Stimulated activated CD8-positive, alpha-beta memory T cell treated with anti-CD3 and anti-CD28 coated beads, Interleukin-15, amount 100 ng/mL, for 24 hours (primary cell): ENCODE results near the gene ZNF358.

Source experiments
- DNase-seq: peaks from one replicate; pipeline ENCODE4 v3.0.0-alpha.2; 2020; ENCODE audit warnings: low read depth

The ZNF358 gene

DNA sequence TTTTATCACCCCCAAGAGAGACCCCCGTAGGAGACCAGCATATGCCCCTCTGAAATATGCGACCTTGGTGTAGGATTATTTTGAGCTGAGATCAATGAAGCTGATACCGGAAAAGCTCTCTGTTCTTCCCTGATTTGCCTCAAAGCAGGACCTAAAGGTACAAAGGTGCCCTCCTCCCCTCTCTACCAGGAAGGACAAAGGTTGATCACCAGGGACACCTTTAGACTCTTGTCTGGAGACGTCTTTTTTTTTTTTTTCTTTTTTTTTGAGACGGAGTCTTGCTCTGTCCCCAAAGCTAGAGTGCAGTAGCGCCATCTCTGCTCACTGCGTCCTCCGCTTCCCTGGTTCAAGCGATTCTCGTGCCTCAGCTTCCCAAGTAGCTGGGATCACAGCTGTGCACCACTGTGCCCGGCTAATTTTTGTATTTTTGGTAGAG lies 26.3 kb upstream of the ZNF358 start:
- no peak for DNase-seq

DNA sequence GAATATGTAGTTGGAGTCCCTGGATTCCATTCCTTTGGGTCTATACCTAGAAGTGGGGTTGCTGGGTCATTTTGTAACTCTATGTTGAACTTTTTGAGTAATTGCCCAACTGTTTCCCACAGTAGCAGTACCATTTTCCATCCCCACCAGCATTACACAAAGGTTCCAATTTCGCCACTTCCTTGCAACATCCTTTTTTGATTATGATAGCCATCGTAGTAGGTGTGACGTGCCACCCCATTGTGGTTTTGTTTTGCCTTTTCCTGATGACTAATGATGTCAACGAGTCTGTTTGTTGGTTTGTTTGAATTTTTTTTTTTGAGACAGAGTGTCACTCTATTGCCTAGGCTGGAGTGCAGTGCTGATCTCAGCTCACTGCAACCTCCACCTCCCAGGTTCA lies 23.8 kb upstream of the ZNF358 start:
- no peak for DNase-seq

DNA sequence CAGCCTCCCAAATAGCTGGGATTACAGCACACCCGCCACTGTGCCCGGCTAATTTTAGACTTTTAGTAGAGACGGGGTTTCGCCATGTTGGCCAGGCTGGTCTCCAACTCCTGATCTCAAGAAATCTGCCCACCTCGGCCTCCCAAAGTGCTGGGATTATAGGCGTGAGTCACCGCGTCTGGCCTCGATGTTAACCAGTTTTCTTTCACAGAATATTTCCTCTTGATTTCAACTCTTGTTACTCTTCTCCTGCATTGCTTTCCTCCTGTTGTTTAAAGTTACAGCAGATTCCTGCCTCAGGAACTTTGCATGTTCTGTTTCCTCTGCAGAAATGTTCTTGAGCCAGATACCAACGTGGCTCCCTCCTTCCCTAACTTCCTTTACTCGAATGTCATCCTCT lies 23.3 kb upstream of the ZNF358 start:
- no peak for DNase-seq

DNA sequence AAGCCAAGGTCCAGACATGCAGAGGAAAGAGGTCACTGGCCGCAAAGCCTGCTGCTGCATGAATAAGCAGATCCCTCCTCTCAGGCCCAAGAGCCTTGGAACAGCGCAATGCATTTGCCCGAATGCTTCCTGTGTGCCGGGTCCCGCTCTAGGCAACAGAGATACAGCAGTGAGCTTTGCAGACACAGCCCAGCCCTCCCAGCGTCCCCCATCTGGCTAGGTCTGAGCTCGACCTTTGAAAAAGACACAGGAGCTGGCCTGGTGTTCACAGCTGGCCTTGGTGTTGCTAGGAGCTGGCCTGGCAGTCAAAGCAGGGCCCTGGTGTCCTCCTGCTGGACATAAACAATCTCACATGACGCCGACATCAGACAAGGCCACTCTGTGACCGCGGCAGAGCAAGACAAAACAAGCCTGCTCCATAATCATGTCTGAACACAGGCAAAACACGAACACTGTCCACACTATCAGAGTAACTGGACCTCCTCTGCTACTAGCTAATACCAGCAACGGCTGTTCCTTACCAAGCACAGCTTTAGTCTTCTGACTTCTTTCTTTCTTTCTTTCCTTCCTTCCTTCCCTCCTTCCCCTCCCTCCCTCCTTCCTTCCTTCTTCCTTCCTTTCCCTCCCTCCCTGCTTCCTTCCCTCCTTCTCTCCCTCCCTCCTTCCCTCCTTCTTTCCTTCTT lies 21.3 kb upstream of the ZNF358 start:
- DNase-seq: no peak

DNA sequence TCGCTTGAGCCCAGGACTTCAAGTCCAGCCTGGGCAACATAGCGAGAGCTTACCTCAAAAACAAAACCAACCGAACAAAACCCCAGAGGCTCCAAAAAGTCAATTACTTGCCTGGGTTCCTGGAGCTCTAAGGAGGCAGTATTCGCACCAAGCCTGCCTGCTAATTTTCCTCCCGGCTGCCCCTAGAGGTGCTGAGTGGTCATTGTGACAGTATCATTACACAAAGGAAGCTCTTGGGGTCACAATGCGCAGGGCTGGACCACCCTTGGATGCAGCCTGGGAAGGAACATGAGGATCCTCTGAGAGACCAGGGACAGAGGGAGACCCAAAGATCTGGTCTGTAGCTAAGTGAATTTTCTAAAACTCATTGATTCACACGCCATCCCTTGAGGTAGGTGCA lies 18.6 kb upstream of the ZNF358 start:
- no peak for DNase-seq

DNA sequence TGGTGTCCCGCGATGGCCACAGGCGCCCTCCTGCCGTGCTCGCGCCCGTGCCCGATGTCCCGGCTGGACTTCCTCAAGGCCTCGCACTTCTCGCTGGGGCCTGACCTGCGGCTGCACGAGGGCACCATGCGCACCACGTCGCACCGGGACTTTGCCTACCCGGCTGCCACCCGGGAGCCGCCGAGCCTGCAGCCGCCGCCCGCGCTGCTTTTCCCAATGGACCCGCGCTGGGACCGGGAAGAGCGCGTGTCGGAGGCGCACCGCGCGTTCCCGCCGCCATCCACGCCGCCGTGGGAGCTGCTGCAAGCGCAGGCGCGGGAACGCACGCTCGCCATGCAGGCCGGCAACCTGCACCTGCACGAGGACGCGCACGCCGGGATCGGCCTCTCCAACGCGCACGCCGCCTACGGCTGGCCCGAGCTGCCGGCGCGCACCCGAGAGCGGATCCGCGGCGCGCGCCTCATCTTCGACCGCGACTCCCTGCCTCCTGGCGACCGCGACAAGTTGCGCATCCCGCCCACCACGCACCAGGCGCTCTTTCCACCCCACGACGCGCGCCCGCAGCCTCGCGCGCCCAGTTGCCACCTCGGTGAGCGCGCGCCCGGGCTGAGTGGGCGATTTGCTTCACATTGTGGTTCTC lies 15.0 kb upstream of the ZNF358 start:
- DNase-seq: no peak

DNA sequence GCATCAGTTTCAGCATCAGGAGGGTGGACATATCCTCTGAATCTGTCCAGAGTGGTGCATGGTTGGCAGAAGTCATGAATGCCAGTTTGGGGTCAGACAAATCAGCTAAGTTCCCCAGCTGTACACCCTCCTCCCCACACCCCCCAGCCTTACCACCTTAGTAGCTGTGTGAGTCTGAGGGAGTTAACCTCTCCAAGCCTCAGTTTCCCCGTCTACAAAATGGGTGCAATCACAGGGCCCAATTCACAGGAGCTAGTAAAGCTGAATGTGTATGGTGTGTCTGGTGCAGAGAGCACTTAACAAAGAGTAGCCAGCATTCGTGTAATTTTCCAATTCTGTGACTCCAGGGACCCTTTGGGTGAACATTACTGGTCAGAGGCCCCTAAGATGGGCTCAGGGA lies 13.4 kb upstream of the ZNF358 start:
- no peak for DNase-seq

DNA sequence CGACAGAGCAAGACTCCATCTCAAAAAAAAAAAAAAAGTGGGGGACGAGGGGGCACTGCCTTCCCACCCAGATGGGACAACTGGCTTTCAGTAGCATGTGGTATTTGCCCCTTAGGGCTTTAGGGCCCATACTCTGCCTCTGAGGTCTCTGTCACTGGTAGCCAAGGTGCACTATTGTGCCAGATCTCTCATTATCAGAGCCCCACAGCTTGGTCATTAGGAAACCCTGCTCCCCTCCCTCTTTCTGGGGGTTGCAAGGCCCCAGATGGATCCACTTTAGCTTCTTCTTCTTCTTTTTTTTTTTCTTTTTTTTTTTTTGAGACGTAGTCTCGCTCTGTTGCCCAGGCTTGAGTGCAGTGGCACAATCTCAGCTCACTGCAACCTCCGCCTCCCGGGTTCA lies 11.2 kb upstream of the ZNF358 start:
- DNase-seq: no peak

DNA sequence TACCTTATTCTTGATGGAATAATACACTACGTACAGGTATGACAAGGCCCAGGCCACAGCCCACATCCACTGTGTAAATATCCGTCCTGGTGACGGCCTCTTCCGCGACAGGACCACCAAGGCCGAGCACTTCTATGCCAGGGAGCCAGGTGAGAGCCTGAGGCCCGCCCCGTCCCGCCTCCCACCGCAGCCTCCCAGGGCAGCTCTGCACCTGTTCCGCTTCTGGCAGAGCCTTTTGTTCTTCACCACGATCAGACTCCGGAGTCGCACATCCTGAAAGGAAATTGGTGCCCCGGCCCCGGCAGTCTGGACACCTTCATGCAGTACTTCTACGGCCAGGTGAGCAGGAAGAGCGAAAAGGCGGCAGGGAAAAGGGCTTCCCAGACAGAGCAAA lies 10.6 kb upstream of the ZNF358 start:
- DNase-seq: no peak

DNA sequence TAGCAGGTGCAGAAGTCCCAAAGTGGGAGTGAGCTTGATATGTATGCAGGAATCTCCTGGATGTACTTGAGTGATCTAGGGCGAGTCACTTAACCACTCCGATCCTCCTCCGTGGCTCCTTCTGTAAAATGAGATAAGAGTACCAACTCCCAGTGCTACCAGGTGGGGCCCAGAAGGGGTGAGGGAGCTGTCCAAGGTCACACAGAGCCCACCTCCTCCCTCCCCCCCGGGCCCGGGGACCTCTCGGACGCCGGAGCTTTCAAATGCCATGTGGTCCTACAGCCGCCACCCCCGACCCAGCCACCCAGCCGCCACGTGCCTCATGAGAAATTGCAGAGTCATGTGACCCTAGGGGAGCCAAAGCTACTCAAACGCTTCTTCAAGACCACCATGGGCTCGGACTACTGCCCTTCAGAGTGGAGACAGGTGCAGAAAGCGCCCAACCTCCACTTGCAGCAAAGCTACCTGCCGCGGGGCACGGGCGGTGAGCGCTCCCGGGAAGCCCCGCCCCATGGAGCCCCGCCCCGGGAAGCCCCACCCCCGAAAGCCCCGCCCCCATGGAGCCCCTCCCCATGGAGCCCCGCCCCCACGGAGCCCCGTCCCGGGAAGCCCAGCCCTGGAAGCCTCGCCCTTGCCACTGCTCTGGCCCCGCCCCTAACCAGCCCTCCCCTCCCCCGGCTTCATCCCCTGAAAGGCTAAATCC lies 10.1 kb upstream of the ZNF358 start:
- DNase-seq: no peak

DNA sequence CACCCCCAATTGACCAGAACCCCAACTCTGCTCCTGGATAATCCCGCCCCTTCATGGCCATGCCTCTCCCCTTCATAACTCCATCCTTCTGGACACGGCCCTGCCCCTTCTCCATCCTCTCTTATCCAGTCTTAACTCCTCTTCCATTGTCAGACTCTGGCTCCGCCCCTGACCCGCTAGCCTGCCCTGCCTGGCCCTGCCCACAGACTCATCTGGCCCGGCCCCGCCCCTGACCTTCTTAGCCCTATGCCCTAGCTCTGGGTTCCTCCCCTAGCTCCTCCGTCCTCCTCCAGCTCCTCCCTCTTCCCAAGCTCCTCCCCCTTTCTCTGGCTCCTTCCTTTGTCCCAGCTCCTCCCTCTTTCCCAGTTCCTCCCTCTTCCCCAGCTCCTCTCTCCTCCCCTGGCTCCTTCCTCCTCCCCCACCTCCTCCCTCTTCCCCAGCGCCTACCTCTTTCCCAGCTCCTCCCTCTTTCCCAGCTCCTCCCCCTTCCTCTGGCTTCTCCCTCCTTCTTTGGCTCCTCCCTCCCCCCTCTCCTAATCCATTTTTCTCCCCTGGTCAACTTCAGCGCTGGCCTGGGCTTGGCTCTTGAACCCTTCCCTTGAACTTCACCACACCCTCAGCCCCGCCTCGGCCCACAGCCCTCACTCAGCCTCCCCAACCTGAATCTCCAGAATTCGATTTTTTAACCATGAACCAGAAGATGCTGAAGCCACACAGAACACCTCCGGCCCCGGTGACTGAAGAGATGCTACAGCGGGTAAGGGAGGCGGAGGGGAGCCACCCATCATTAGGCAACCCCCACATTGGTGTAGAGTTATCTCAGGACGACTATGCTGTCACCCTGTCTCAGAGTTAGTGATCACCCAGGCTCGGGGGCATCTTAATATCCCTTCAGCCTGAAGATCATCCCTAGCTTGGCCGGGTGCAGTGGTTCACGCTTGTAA lies 9.2 kb upstream of the ZNF358 start:
- no peak for DNase-seq

DNA sequence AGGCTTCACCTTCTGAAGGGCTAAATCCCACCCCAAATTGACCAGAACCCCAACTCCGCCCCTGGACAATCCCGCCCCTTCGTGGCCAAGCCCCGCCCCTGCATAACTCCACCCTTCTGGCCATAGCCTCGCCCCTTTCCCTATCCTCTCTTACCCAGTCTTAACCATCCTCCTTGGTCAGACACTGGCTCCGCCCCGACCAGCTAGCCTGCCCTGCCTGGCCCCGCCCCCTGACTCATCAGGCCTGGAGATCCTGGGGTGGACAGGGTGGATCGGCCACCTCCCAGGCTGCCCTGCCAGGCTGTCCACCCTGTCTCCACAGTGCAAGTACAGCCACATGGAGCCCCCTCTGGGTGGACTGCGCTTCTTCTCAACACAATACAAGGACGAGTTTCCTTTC lies 8.0 kb upstream of the ZNF358 start:
- DNase-seq: no peak

DNA sequence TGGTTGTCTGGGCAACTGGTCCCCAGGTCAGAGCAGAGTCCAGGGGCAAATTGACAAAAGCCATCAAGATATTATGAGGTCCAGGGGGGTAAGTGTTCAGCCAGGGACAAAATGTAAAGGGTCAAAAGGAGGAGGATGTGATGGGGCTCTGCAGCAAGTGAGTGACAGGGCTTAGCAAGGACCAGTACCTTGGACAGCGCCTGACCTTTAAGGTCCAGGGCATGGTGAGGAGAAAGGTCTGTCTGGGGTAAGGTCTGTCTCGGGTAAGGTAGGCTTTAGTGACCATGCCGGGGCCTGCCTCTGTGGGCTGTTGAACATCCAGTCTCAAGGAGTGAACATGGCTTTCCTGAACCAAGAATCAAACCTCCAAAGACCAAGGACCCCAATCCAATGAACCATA lies 6.3 kb upstream of the ZNF358 start:
- no peak for DNase-seq

DNA sequence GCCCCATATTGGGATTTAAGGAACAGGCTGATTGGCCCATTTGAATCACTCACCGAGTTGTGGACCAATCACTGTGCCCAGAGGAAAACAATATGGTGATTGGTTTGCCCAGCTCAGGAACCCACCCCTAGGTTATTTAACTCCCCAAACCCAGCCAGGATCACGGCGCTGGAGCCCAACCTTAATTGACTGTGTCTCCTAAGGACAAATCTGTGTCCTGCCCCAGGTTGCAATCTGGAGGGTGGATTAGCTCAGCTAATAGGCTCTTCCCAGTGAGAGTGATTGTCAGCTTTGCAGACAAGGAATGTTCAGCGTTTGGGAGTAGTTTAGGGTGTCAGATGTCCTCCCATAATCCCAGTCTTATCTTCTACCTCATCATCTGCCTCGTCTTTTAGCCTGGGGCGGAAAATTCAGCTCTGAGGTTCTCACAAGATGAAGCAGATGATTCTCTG lies 3.5 kb upstream of the ZNF358 start:
- DNase-seq: no peak

DNA sequence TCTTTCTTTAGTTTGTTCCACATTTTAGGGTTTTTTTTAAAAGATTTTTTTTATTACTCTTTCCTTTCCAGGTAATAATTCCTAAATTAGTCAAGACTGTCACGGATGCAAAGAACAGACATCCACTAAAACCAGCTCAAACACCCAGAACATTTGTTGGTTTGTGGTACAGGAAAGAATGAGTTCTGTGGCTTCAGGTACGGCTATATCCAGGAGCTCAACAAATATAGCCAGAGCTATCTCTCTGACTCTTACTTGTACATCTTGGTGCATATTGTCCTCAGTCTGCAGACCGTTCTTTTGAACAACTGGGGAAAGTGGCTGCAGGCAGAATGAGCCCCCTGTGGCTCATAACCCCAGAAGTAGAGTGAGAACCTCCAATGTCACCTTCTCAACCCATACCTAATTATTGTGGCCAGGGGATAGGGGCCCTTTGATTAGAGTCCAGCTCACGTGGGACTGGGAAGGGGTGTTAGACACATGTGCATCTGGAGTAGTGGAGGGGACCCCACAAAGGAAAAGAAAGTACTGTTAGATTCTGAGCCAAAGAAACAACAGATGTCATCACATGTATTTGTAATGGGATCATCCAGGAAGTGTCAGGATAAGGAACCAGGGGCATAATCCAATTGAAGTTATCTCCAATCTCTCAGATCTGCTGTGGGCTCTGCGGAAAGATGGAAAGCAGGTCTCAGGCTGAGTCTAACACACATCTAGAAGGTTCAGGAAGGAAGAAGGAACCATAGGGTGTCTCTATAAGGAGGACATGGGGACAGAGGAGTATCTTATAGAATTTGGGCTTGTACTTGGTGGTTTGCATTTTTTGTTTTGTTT lies 1.9 kb upstream of the ZNF358 start:
- DNase-seq: no peak

DNA sequence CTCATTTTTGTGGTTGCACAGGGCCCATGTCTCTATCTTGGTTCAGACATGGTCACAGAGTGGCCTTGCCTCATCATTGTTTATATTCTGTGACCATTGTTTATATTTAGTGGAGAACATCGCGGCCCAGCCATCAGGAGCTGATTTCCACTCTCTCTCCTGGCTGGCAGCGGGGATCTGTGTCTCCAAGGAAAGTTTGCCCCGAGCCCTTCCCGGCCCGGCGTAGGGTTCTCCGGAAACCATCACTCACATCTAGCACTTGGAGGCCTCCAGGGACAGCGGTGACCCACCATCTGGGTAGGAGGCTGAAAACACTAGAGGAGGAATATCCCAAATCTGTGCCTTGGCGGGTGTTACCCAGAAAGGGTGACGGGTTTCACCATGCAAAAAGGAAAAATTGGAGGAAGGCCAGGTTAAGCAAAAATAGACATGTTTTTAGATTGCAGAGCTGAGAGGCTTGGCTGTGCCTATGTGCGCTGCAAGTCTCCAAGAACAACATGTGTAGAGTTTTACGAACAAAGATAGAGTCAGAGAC lies 726 bp upstream of the ZNF358 start:
- no peak for DNase-seq

DNA sequence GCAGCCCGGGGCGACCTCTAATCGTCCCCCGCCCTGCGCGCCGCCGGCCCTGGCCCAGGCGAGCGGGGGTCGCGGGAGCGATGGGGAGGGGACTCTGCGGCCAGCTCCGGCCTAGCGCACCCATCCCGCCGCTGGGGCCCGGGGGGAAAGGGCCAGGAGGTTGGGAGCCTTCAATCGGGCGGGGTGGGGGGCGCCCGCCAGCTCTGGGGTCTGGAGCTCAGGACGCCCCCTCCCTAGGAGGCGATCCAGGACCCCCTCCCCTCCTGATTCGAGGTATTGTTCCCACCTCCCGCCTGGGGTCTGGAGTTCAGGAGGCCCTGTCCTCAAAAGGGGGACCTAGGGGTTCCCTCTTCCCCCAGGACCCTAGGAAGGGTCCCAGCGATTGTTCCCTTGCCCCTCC lies 430 bp downstream of the ZNF358 start:
- no peak for DNase-seq

DNA sequence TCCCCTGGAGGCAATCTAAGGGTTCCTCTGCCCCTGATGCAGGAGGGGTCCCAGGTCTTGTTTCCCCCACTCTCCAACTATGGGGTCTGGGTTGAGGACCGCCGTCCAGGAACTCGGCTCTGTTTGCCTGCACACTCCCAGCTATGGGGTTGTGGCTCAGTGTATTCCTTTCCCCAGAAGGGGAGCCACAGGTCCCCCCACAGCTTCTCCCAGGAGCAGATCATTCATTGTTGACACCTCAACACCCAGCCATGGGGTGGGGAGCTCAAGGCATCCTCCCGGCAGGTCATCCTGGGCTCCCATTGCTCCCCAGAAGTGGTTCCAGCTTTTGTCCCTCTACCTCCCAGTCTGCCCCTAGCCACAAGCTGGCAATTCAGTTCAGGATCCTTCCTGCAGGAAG lies 975 bp downstream of the ZNF358 start:
- no peak for DNase-seq

DNA sequence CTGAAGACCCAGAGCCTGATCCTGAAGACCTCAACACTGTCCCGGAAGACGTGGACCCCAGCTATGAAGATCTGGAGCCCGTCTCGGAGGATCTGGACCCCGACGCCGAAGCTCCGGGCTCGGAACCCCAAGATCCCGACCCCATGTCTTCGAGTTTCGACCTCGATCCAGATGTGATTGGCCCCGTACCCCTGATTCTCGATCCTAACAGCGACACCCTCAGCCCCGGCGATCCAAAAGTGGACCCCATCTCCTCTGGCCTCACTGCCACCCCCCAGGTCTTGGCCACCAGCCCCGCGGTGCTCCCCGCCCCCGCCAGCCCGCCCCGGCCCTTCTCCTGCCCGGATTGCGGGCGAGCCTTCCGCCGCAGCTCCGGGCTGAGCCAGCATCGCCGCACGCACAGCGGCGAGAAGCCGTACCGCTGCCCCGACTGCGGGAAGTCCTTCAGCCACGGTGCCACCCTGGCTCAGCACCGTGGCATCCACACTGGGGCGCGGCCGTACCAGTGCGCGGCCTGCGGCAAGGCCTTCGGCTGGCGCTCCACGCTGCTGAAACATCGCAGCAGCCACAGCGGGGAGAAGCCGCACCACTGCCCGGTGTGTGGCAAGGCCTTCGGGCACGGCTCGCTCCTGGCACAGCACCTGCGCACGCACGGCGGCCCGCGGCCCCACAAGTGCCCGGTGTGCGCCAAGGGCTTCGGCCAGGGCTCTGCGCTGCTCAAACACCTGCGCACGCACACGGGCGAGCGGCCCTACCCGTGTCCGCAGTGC lies 3.6 kb downstream of the ZNF358 start:
- DNase-seq: no peak
